ENCODE measurements around the gene INAFM2. TPM values are rescaled to one million over a fixed set of nuclear protein-coding genes. Genes with fewer than 3 reads are reported as not detected.
A peak's percentile ranks its signal among the peaks of the same experiment; 100 is the strongest.

INAFM2 gene
- total RNA-seq, 2 donors from 2014 or later, result 45.5 to 48.9 TPM

GRCh38 chr15:40331637-40332036 lies 8.1 kb downstream of the INAFM2 start:
- Histone ChIP-seq H3K4me1 (peaks cover 0 to 90% of the 10 kb centered on the region in 2 donors), H3K27me3 (no peaks in the 10 kb centered on the region), H3K27ac (peak overlapping the region; percentile 77 to 93), H3K9me3 (no peaks in the 10 kb centered on the region), H3K4me3 (no peak overlapping the region), H3K36me3 (peaks cover 18% of the 10 kb centered on the region)
- TF ChIP-seq CTCF (IDR thresholded peaks at IDR 0.05), result no peak
- no peak for DNase-seq (ENCODE audit: low spot score)

GRCh38 chr15:40332113-40332781 lies 8.8 kb downstream of the INAFM2 start:
- Histone ChIP-seq H3K4me1 (peaks cover 0 to 89% of the 10 kb centered on the region in 2 donors), H3K36me3 (peaks cover 24% of the 10 kb centered on the region), H3K9me3 (no peaks in the 10 kb centered on the region), H3K27me3 (no peaks in the 10 kb centered on the region), H3K4me3 (no peak overlapping the region), H3K27ac (peak overlapping the region; percentile 77 to 93)
- no peak for TF ChIP-seq CTCF (IDR thresholded peaks at IDR 0.05)
- no peak for DNase-seq (ENCODE audit: low spot score)

GRCh38 chr15:40333922-40334492 lies 10.5 kb downstream of the INAFM2 start:
- H3K4me3 ChIP-seq, result peak overlapping the region in 1 of 2 donors; percentile 10

GRCh38 chr15:40334541-40334940 lies 11.0 kb downstream of the INAFM2 start:
- H3K27ac ChIP-seq, result peak overlapping the region; percentile 96 to 97
- no peaks in the 10 kb centered on the region for H3K9me3 ChIP-seq
- H3K36me3 ChIP-seq, result peaks cover 26% of the 10 kb centered on the region
- TF ChIP-seq CTCF (IDR thresholded peaks at IDR 0.05), result no peak
- DNase-seq (ENCODE audit: low spot score), result no peak
- no peaks in the 10 kb centered on the region for H3K27me3 ChIP-seq
- H3K4me1 ChIP-seq, result peaks cover 0 to 89% of the 10 kb centered on the region in 2 donors
- H3K4me3 ChIP-seq, result no peak overlapping the region

More at GRCh38 chr15:40333922-40334492, 10.5 kb downstream of the INAFM2 start:
- H3K36me3 ChIP-seq, result peaks cover 26% of the 10 kb centered on the region
- H3K9me3 ChIP-seq, result no peaks in the 10 kb centered on the region
- peak overlapping the region; percentile 96 to 97 for H3K27ac ChIP-seq
- DNase-seq (ENCODE audit: low spot score), result peak; percentile 81
- H3K4me1 ChIP-seq, result peaks cover 0 to 89% of the 10 kb centered on the region in 2 donors
- H3K27me3 ChIP-seq, result no peaks in the 10 kb centered on the region
- TF ChIP-seq CTCF (IDR thresholded peaks at IDR 0.05), result no peak

- Histone ChIP-seq H3K4me1 (peaks cover 0 to 89% of the 10 kb centered on the region in 2 donors), H3K27me3 (no peaks in the 10 kb centered on the region), H3K27ac (peak overlapping the region; percentile 96 to 97), H3K9me3 (no peaks in the 10 kb centered on the region), H3K36me3 (peaks cover 26% of the 10 kb centered on the region), H3K4me3 (no peak overlapping the region)
- no peak for DNase-seq (ENCODE audit: low spot score)
- TF ChIP-seq CTCF (IDR thresholded peaks at IDR 0.05), result no peak
These were observed 11.7 kb downstream of the INAFM2 start for GRCh38 chr15:40334941-40335795.

Measured in right atrium auricular region (tissue), 2 donors.